ENCODE results near the gene ATG4B. TPM values are rescaled to one million over a fixed set of nuclear protein-coding genes. Genes with fewer than 3 reads are reported as not detected.
"Not testable (repeated sequence)": the region's sequence is repeated elsewhere in the genome, so short reads cannot be mapped to it uniquely, and the experiment has no call there.

Gene ATG4B
- total RNA-seq, 2 donors from 2014 or later = 97.9 to 109 TPM

- no peak overlapping the region for H3K4me3 Mint-ChIP-seq
- peaks cover 0 to 11% of the 10 kb centered on the region in 2 donors for H3K36me3 Mint-ChIP-seq (ENCODE audit: insufficient read depth in 2 of 2)
- H3K4me1 Mint-ChIP-seq (ENCODE audit: low read depth) = peaks cover 18% of the 10 kb centered on the region
- no peak overlapping the region for H3K27ac Mint-ChIP-seq
- H3K9me3 Mint-ChIP-seq = no peaks in the 10 kb centered on the region
- ATAC-seq (replicated peaks in 1 of 2) (no peak), DNase-seq (no peak)
- no peaks in the 10 kb centered on the region for H3K27me3 Mint-ChIP-seq (ENCODE audit: low read depth)
Observed at GRCh38 chr2:241653210-241653750, 15.8 kb downstream of the ATG4B start.

GRCh38 chr2:241654551-241654950, 17.1 kb downstream of the ATG4B start:
- no peak for DNase-seq
- peaks cover 7% of the 10 kb centered on the region for H3K4me1 Mint-ChIP-seq (ENCODE audit: low read depth)
- peaks cover 2 to 11% of the 10 kb centered on the region in 2 donors for H3K36me3 Mint-ChIP-seq (ENCODE audit: insufficient read depth in 2 of 2)
- no peaks in the 10 kb centered on the region for H3K9me3 Mint-ChIP-seq
- no peak overlapping the region for H3K4me3 Mint-ChIP-seq
- no peaks in the 10 kb centered on the region for H3K27me3 Mint-ChIP-seq (ENCODE audit: low read depth)
- ATAC-seq (replicated peaks in 1 of 2) = no peak
- no peak overlapping the region for H3K27ac Mint-ChIP-seq

- DNase-seq (no peak), ATAC-seq (replicated peaks in 1 of 2) (no peak)
- Mint-ChIP-seq H3K9me3 (no peaks in the 10 kb centered on the region), H3K4me3 (no peak overlapping the region), H3K27me3 (ENCODE audit: low read depth) (no peaks in the 10 kb centered on the region), H3K27ac (no peak overlapping the region), H3K36me3 (ENCODE audit: insufficient read depth in 2 of 2) (peaks cover 4 to 16% of the 10 kb centered on the region in 2 donors), H3K4me1 (ENCODE audit: low read depth) (peaks cover 4% of the 10 kb centered on the region)
Observed at GRCh38 chr2:241655516-241656189, 18.2 kb downstream of the ATG4B start.

GRCh38 chr2:241656190-241656741, 18.8 kb downstream of the ATG4B start:
- H3K4me3 Mint-ChIP-seq = no peak overlapping the region
- H3K27me3 Mint-ChIP-seq (ENCODE audit: low read depth) = no peaks in the 10 kb centered on the region
- DNase-seq (no peak), ATAC-seq (replicated peaks in 1 of 2) (no peak)
- no peak overlapping the region for H3K27ac Mint-ChIP-seq
- H3K9me3 Mint-ChIP-seq = no peaks in the 10 kb centered on the region
- no peaks in the 10 kb centered on the region for H3K4me1 Mint-ChIP-seq (ENCODE audit: low read depth)
- H3K36me3 Mint-ChIP-seq (ENCODE audit: insufficient read depth in 2 of 2) = peaks cover 4 to 14% of the 10 kb centered on the region in 2 donors

- H3K9me3 Mint-ChIP-seq = no peaks in the 10 kb centered on the region
- no peak overlapping the region for H3K27ac Mint-ChIP-seq
- peaks cover 4 to 14% of the 10 kb centered on the region in 2 donors for H3K36me3 Mint-ChIP-seq (ENCODE audit: insufficient read depth in 2 of 2)
- no peaks in the 10 kb centered on the region for H3K4me1 Mint-ChIP-seq (ENCODE audit: low read depth)
- H3K27me3 Mint-ChIP-seq (ENCODE audit: low read depth) = no peaks in the 10 kb centered on the region
- ATAC-seq (replicated peaks in 1 of 2) (no peak), DNase-seq (no peak)
- no peak overlapping the region for H3K4me3 Mint-ChIP-seq
Observed at GRCh38 chr2:241657786-241658254, 20.3 kb downstream of the ATG4B start.

- H3K4me3 Mint-ChIP-seq = no peak overlapping the region
- no peaks in the 10 kb centered on the region for H3K9me3 Mint-ChIP-seq
- no peak overlapping the region for H3K27ac Mint-ChIP-seq
- ATAC-seq (replicated peaks in 1 of 2) (no peak), DNase-seq (no peak)
- H3K4me1 Mint-ChIP-seq (ENCODE audit: low read depth) = no peaks in the 10 kb centered on the region
- H3K27me3 Mint-ChIP-seq (ENCODE audit: low read depth) = no peaks in the 10 kb centered on the region
- peaks cover 4 to 14% of the 10 kb centered on the region in 2 donors for H3K36me3 Mint-ChIP-seq (ENCODE audit: insufficient read depth in 2 of 2)
Observed at GRCh38 chr2:241658296-241658695, 20.8 kb downstream of the ATG4B start.

GRCh38 chr2:241659150-241659739, 21.8 kb downstream of the ATG4B start:
- ATAC-seq (replicated peaks in 1 of 2) = no peak
- H3K36me3 Mint-ChIP-seq (ENCODE audit: insufficient read depth in 2 of 2) = peaks cover 4 to 16% of the 10 kb centered on the region in 2 donors
- no peak overlapping the region for H3K27ac Mint-ChIP-seq
- no peaks in the 10 kb centered on the region for H3K27me3 Mint-ChIP-seq (ENCODE audit: low read depth)
- no peaks in the 10 kb centered on the region for H3K9me3 Mint-ChIP-seq
- DNase-seq = peak; percentile 35 to 45
- no peak overlapping the region for H3K4me3 Mint-ChIP-seq
- peaks cover under 1% of the 10 kb centered on the region for H3K4me1 Mint-ChIP-seq (ENCODE audit: low read depth)

GRCh38 chr2:241660593-241661213, 23.2 kb downstream of the ATG4B start:
- Mint-ChIP-seq H3K36me3 (ENCODE audit: insufficient read depth in 2 of 2) (peaks cover 4 to 16% of the 10 kb centered on the region in 2 donors), H3K4me3 (no peak overlapping the region), H3K9me3 (no peaks in the 10 kb centered on the region), H3K27me3 (ENCODE audit: low read depth) (no peaks in the 10 kb centered on the region), H3K27ac (no peak overlapping the region), H3K4me1 (ENCODE audit: low read depth) (peaks cover 15% of the 10 kb centered on the region)
- DNase-seq (no peak), ATAC-seq (replicated peaks in 1 of 2) (no peak)

GRCh38 chr2:241662731-241663130, 25.2 kb downstream of the ATG4B start:
- peaks cover 18% of the 10 kb centered on the region for H3K4me1 Mint-ChIP-seq (ENCODE audit: low read depth)
- H3K27me3 Mint-ChIP-seq (ENCODE audit: low read depth); H3K4me3 Mint-ChIP-seq; H3K9me3 Mint-ChIP-seq; DNase-seq; H3K27ac Mint-ChIP-seq; ATAC-seq (replicated peaks in 1 of 2): not testable (repeated sequence)
- peaks cover 4 to 10% of the 10 kb centered on the region in 2 donors for H3K36me3 Mint-ChIP-seq (ENCODE audit: insufficient read depth in 2 of 2)

- no peak overlapping the region for H3K4me3 Mint-ChIP-seq
- no peaks in the 10 kb centered on the region for H3K9me3 Mint-ChIP-seq
- H3K27me3 Mint-ChIP-seq (ENCODE audit: low read depth) = no peaks in the 10 kb centered on the region
- no peak for DNase-seq
- H3K27ac Mint-ChIP-seq = no peak overlapping the region
- H3K4me1 Mint-ChIP-seq (ENCODE audit: low read depth) = peaks cover 18% of the 10 kb centered on the region
- no peak for ATAC-seq (replicated peaks in 1 of 2)
- H3K36me3 Mint-ChIP-seq (ENCODE audit: insufficient read depth in 2 of 2) = peaks cover 0 to 8% of the 10 kb centered on the region in 2 donors
Observed at GRCh38 chr2:241665731-241666440, 28.4 kb downstream of the ATG4B start.

GRCh38 chr2:241666627-241667400, 29.3 kb downstream of the ATG4B start:
- Mint-ChIP-seq H3K4me3 (no peak overlapping the region), H3K27ac (no peak overlapping the region), H3K27me3 (ENCODE audit: low read depth) (no peaks in the 10 kb centered on the region), H3K9me3 (no peaks in the 10 kb centered on the region), H3K36me3 (ENCODE audit: insufficient read depth in 2 of 2) (peaks cover 0 to 8% of the 10 kb centered on the region in 2 donors), H3K4me1 (ENCODE audit: low read depth) (peaks cover 18% of the 10 kb centered on the region)
- DNase-seq (no peak), ATAC-seq (replicated peaks in 1 of 2) (no peak)

- DNase-seq = no peak
- H3K4me3 Mint-ChIP-seq = no peak overlapping the region
- no peaks in the 10 kb centered on the region for H3K27me3 Mint-ChIP-seq (ENCODE audit: low read depth)
- peaks cover 23% of the 10 kb centered on the region for H3K4me1 Mint-ChIP-seq (ENCODE audit: low read depth)
- no peaks in the 10 kb centered on the region for H3K9me3 Mint-ChIP-seq
- peaks cover 0 to 6% of the 10 kb centered on the region in 2 donors for H3K36me3 Mint-ChIP-seq (ENCODE audit: insufficient read depth in 2 of 2)
- peak overlapping the region; percentile 32 for H3K27ac Mint-ChIP-seq
- ATAC-seq (replicated peaks in 1 of 2) = no peak
Observed at GRCh38 chr2:241668354-241668753, 30.9 kb downstream of the ATG4B start.
